Measurements from ENCODE around the gene HS2ST1.

GRCh38 chr1:87052400-87052799, 138.0 kb downstream of the HS2ST1 start:
- no peak for TF ChIP-seq CTCF (IDR thresholded peaks at IDR 0.05)
- TF ChIP-seq POLR2A (IDR thresholded peaks at IDR 0.05): no peak
